Measurements from ENCODE around the gene PRR29.

The PRR29 gene

GRCh38 chr17:64004218-64004770, 6.1 kb downstream of the PRR29 start:
- H3K4me3 ChIP-seq (ENCODE audit: insufficient read depth, low read length, poor library complexity, severe bottlenecking): no peak overlapping the region
- H3K36me3 ChIP-seq (ENCODE audit: low read length): no peaks in the 10 kb centered on the region

DNA sequence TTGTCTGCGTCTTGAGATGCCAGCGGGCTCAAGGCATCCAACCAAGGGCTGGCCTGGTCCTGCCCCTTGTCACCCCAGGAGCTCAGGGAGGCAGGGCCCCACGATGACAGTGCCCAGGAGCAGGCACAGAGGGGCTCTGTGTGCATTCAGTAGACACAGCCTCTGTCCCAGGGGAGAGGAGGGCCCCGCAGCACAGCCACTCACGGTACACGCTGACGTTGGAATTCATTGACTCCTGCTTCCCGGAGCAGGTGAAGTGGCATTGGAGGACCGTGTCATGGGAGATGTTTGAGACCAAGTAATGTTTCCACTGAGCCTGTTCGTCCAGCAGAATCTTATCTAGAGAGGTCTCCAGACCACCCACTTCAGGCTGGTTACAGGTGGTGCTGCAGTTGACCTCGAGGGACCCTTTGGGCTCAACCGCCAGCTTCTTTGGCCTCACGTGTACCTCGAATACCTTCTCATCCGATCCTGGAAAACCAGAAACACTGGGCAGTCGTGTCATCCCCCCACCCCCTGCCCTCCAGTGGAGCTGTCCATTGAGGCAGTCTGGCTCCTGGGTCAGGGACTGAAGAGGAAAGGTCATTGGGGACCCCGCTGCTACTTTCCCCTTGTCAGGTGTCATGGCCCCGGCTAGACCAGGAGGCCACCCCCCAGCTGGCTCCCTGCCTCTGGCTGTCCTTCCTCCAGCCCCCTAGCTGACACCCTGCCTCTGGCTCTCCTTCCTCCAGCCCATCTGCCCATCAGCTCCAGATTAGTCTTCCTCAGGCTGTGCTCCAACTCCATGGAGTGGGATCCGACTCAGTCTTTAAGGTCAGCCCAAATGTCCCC, 7.0 kb downstream of the PRR29 start:
- Histone ChIP-seq H3K27ac (ENCODE audit: low read depth, low read length) (no peak overlapping the region), H3K9me2 (replicated peaks; ENCODE audit: insufficient read depth, low read length) (no peaks in the 10 kb centered on the region), H3K4me3 (ENCODE audit: insufficient read depth, low read length, poor library complexity, severe bottlenecking) (no peak overlapping the region), H3K79me2 (ENCODE audit: insufficient read depth, low read length) (peaks cover 17% of the 10 kb centered on the region), H2AFZ (ENCODE audit: low read depth, low read length, severe bottlenecking) (no peak overlapping the region), H3K9ac (ENCODE audit: low read length) (no peak overlapping the region), H3K4me2 (ENCODE audit: low read depth, low read length, poor library complexity, severe bottlenecking) (no peak overlapping the region), H3K9me3 (ENCODE audit: insufficient read depth, low read length) (no peaks in the 10 kb centered on the region), H3K27me3 (ENCODE audit: low read length) (no peaks in the 10 kb centered on the region), H3F3A (ENCODE audit: insufficient read depth) (peaks cover 2% of the 10 kb centered on the region; the same call in 1 of the 2 replicates), H4K20me1 (ENCODE audit: low read depth, low read length) (no peaks in the 10 kb centered on the region), H3K36me3 (ENCODE audit: low read length) (peaks cover 3% of the 10 kb centered on the region; the same call in 1 of the 2 replicates)
- TF ChIP-seq, protein P1, sequence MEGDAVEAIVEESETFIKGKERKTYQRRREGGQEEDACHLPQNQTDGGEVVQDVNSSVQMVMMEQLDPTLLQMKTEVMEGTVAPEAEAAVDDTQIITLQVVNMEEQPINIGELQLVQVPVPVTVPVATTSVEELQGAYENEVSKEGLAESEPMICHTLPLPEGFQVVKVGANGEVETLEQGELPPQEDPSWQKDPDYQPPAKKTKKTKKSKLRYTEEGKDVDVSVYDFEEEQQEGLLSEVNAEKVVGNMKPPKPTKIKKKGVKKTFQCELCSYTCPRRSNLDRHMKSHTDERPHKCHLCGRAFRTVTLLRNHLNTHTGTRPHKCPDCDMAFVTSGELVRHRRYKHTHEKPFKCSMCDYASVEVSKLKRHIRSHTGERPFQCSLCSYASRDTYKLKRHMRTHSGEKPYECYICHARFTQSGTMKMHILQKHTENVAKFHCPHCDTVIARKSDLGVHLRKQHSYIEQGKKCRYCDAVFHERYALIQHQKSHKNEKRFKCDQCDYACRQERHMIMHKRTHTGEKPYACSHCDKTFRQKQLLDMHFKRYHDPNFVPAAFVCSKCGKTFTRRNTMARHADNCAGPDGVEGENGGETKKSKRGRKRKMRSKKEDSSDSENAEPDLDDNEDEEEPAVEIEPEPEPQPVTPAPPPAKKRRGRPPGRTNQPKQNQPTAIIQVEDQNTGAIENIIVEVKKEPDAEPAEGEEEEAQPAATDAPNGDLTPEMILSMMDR (IDR thresholded peaks at IDR 0.05; ENCODE audit: insufficient read depth, low read length, poor library complexity, severe bottlenecking): no peak
- no peak for TF ChIP-seq EZH2phosphoT487 (conservative IDR thresholded peaks at IDR 0.05; ENCODE audit: low read length)

More at GRCh38 chr17:64004218-64004770, 6.1 kb downstream of the PRR29 start:
- H3K9me2 ChIP-seq (replicated peaks; ENCODE audit: insufficient read depth, low read length): no peaks in the 10 kb centered on the region
- no peak overlapping the region for H3K27ac ChIP-seq (ENCODE audit: low read depth, low read length)
- TF ChIP-seq, protein P1 (IDR thresholded peaks at IDR 0.05; ENCODE audit: insufficient read depth, low read length, poor library complexity, severe bottlenecking): no peak
- TF ChIP-seq EZH2phosphoT487 (conservative IDR thresholded peaks at IDR 0.05; ENCODE audit: low read length): no peak
- no peaks in the 10 kb centered on the region for H3K9me3 ChIP-seq (ENCODE audit: insufficient read depth, low read length)
- H3F3A ChIP-seq (ENCODE audit: insufficient read depth): no peaks in the 10 kb centered on the region
- H4K20me1 ChIP-seq (ENCODE audit: low read depth, low read length): no peaks in the 10 kb centered on the region
- no peaks in the 10 kb centered on the region for H3K27me3 ChIP-seq (ENCODE audit: low read length)
- H3K4me2 ChIP-seq (ENCODE audit: low read depth, low read length, poor library complexity, severe bottlenecking): no peak overlapping the region
- H3K9ac ChIP-seq (ENCODE audit: low read length): no peak overlapping the region
- H2AFZ ChIP-seq (ENCODE audit: low read depth, low read length, severe bottlenecking): no peak overlapping the region
- H3K79me2 ChIP-seq (ENCODE audit: insufficient read depth, low read length): peaks cover 9% of the 10 kb centered on the region; the same call in 1 of the 2 replicates

DNA sequence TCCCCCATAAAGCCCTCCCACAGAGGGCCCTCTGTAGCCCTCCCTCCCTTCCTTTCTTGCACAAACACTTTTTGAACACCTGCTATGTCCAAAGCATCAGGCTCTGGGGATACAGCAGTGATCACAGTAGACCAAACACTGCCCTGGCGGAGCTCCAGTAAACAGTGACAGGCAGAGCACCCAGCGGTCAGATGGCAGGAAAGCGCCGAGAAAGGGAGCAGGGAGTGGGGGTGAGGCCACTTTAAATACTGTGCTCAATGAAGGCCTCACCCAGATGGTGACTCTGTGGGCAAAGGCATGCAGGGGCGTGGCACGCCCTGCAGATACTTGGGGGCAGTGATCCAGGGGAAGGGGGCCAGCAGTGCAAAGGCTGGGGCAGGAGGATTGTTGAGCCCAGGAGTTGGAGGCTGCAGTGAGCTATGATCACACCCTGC, 7.6 kb downstream of the PRR29 start:
- Histone ChIP-seq H3K9ac (ENCODE audit: low read length) (no peak overlapping the region), H3K9me3 (ENCODE audit: insufficient read depth, low read length) (no peaks in the 10 kb centered on the region), H2AFZ (ENCODE audit: low read depth, low read length, severe bottlenecking) (no peak overlapping the region), H4K20me1 (ENCODE audit: low read depth, low read length) (no peaks in the 10 kb centered on the region), H3K36me3 (ENCODE audit: low read length) (peaks cover 9% of the 10 kb centered on the region; the same call in 1 of the 2 replicates), H3K4me3 (ENCODE audit: insufficient read depth, low read length, poor library complexity, severe bottlenecking) (no peak overlapping the region), H3K79me2 (ENCODE audit: insufficient read depth, low read length) (peaks cover 24% of the 10 kb centered on the region), H3K4me2 (ENCODE audit: low read depth, low read length, poor library complexity, severe bottlenecking) (no peak overlapping the region), H3K9me2 (replicated peaks; ENCODE audit: insufficient read depth, low read length) (no peaks in the 10 kb centered on the region), H3K27ac (ENCODE audit: low read depth, low read length) (no peak overlapping the region), H3F3A (ENCODE audit: insufficient read depth) (peaks cover 3% of the 10 kb centered on the region; the same call in 1 of the 2 replicates), H3K27me3 (ENCODE audit: low read length) (no peaks in the 10 kb centered on the region)
- TF ChIP-seq, protein P1 (IDR thresholded peaks at IDR 0.05; ENCODE audit: insufficient read depth, low read length, poor library complexity, severe bottlenecking): no peak
- TF ChIP-seq EZH2phosphoT487 (conservative IDR thresholded peaks at IDR 0.05; ENCODE audit: low read length): no peak

All from SU-DHL-6 (cell line).